GM21367 (cell line): Measurements from ENCODE around the gene PACSIN1.

Experiments used
- ATAC-seq: cut with Tn5 transposase; IDR thresholded peaks from one replicate; pipeline ENCODE4 v1.9.1; 2021; ENCODE audit not compliant: unreplicated experiment

The PACSIN1 gene

GRCh38 chr6:34543421-34543820, 77.5 kb downstream of the PACSIN1 start:
- no peak for ATAC-seq

GRCh38 chr6:34544052-34544604, 78.3 kb downstream of the PACSIN1 start:
- no peak for ATAC-seq

DNA sequence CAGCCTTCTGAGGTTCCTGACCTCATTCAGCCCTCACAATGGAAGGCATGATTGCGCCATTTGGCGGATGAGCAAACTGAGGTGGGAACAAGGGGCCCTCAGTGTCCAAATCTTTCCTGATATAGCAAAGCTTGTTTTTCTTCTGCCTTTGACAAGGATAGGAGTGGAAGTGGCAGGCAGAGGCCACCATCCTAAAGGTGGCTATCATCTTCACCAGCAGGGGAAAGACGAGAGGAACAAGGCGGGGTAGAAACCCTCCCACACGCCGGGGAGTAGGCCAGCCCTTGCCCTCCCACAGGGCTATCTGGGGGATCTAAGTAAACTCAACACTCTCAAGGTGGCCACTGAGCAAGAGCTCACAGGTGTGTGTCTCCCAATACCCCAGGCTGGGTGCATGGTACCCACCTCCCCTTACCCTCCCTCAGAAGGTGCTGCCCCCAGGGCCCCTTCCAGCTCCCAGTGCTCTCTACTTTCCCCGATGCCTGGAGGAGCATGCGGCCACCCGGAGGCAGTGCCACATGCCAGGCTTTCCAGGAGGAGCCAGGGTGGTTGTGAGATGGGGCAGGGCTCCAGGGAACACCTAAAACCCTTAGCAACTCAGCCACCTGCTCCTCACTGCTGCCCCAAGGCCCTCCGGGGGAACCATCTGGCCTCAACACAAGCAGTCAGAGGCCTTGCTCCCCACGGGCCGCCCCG, 79.0 kb downstream of the PACSIN1 start:
- no peak for ATAC-seq

DNA sequence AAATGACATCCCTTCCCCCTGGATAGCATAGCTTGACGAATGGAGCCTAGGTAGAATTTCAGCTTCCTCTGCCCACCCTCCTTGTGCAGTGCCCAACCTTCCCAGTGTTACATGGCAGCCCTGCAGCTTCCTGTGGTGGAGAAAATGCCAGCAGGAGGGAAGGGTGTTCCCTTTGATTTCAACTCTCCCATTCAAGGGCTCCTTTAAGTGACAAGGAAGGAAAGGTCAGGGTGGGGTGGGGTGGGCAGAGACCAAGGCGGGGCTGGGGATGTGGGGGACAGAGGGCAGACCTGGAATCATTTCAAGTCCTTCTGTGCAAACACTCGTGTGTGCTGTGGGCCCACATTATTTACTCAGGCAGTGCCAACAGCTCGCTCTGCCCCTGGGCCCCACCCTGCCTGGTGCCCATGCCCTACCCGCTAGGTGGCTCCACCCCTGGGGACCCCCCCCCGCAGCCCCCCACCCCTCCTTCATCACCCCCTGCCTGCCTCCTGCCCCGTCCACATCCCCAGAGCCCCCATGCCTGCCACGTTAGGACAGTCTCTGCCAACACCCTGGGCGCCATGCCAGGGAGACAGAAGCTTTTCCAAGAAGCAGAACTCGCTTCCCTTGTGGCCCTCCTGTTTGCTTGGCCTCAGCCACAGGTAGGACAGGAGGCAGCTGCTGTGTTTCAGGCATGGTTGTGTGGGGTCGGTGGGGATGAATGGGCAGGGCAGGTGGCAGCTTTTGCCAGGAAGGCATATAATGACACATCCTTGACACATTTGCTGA, 80.9 kb downstream of the PACSIN1 start:
- no peak for ATAC-seq

DNA sequence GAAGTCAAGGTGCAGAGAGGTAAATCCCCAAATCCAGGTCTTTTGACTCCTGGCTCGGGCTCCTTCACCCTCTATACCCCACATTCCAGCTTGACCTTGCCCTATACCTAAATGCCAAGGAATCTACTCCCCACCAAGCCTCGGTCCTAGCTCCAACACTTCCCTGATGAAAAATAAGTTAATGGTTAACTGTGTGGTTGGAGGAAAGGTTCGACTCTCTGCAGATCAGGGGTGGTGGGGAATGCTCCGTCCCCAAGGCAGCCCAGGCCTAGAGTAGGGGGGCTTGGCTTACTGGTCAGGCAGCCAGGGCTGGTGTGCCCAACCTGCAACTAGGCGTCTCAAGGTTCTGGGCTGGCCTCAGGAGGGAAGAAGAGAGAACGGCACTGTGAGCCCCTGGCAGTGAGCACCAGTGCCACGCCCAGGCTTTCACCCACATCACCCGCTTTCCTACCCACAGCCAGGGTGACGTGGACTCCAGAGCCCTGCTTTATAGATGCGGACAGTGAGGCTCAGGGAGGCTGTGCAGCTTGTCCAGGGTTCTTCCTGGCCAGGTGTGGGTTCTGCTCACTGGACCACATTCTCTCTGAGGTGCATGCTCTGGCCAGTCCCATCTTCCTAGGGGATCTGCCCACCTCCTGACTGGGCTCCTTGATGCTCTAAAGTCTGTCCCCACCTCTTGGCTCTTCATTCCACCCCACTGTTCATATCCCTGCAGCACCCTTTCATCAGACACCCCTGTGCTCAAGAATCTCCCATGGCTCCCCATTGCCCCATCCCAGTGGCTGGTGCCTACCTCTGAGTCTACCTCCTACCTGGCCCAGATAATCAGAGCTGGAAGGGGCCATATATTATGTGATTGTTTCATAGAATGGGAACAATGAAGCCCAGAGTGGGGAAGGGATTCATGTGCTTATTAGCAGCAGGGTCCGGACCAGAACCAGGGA, 82.1 kb downstream of the PACSIN1 start:
- no peak for ATAC-seq

GRCh38 chr6:34549026-34549803, 83.3 kb downstream of the PACSIN1 start:
- ATAC-seq = no peak

- ATAC-seq = no peak
Observed at GRCh38 chr6:34549804-34550202, 83.9 kb downstream of the PACSIN1 start.

- no peak for ATAC-seq
Observed at GRCh38 chr6:34551720-34552119, 85.8 kb downstream of the PACSIN1 start.

- ATAC-seq = no peak
Observed at GRCh38 chr6:34552620-34553019, 86.7 kb downstream of the PACSIN1 start.

DNA sequence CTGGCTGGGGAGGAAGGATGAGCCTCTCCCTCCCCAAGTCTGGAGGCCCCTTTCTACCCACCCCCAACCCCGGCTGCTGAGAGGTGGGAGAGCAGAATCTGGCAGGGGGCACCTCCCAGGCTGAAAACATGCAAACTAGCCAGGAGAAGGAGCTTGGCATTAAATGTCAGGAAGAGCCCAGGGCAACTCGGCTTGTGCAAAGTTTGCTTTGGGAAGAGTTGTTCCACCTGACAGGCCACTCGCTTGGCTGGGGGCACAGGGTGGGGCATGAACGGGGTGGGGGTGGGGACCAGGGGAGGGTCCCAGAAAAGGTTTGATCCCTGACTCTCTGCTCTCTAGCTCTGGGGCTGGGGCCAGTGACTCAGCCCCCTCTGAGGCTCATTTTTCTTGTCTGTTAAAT, 87.3 kb downstream of the PACSIN1 start:
- no peak for ATAC-seq

DNA sequence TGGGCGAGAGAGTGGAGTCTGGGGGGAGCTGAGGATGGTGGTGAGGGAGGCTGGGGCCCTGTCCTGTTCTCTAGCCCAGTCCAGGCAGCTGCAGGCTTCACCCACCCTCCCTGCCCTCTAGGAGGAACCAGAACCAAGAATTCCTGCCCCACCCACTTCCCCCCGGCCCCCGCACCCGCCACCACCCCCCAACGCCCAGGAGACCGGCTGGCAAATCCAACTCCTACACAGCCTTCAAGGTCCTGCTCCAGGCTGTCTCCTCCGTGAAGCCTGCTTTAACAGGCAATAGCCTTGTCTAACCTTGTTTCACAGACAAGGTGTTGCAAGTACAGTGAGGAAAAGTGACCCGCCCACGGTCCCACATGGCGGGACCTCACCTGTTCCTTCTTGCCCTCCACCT, 87.9 kb downstream of the PACSIN1 start:
- no peak for ATAC-seq

DNA sequence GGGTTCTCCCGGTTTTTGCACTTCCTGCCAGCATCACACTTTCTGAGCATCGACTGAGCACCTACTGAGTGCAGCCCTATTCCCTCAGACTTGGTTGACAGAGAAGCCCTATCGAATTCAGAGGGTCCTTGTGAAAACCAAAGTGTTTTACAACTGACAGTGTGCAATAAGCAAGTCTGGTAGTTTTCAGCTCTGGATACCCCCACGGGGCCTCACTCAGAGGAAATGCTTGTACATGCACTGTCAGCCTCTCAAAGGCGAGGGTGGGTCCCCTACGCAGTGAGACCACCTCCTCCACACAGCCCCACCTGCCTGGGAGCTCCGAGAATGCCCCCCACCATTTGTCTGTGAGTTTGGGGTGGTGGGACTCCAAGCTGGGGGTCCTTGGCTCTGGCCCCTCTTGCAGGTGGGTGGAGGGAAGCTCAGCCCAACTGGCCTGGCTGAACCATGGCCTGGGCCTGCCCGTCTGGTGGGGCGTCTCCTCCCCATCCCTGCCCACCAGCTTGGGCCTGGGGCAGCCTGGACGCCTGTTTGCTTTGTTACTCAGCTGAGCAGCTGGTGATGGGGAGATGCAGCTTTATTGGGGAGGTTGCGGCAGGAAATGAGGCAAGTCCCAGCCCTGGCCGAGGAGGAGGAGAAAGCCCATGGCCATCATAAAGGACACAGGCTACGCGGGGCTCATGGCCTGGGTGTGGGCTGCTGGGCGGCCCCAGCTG, 88.6 kb downstream of the PACSIN1 start:
- ATAC-seq = no peak

DNA sequence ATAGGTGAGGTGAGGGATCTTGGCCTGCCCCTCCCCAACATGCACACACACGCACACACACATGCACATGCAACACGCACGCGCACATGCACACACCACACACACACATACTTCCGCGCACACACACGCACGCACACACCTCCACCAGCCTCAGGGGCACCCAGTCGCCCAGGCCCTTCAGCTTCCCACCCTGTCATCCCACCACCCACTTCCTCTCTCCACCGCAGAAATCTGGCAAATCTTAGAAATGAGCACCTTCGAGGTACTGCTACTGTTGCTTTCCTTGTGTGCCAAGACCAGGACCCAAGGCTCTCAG, 89.1 kb downstream of the PACSIN1 start:
- no peak for ATAC-seq

- ATAC-seq = no peak
Observed at GRCh38 chr6:34555328-34555727, 89.5 kb downstream of the PACSIN1 start.

GRCh38 chr6:34556031-34556471, 90.2 kb downstream of the PACSIN1 start, which contains the start of gene SPDEF:
SPDEF (minus strand) TSS chr6:34556329; CDS start chr6:34544455, 11,874 bp downstream.
- no peak for ATAC-seq

GRCh38 chr6:34556493-34556892, 90.6 kb downstream of the PACSIN1 start:
- ATAC-seq = no peak

DNA sequence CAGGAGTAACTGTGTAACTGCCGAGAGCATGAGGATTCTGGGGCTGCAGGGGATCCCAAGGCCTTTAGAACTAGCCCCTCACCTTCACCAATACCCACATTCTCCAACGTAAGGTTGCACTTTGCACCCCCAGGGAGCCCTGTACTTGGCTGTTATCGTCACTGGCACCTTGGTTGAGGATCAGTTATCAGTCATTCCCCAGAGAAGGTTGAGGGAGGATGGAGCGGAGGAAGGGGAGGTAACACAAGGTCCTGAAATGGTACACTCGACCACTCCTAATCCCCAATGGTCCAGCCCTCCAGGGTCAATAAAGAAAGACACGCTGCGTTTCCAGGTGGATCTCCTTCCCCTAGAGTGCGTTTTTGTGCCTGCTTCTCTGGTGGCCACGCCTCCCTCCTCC, 91.4 kb downstream of the PACSIN1 start:
- no peak for ATAC-seq

- no peak for ATAC-seq
Observed at GRCh38 chr6:34558172-34558714, 92.4 kb downstream of the PACSIN1 start.

GRCh38 chr6:34559651-34560365, 93.9 kb downstream of the PACSIN1 start:
- no peak for ATAC-seq
